ENCODE data around the gene HELT. TPM values are rescaled to one million over a fixed set of nuclear protein-coding genes. Genes with fewer than 3 reads are reported as not detected.

The HELT gene
- total and polyA plus RNA-seq, 8 donors = 0.64 TPM; not detected in 7

- H3K36me3 ChIP-seq = no peaks in the 10 kb centered on the region
- H3K27me3 ChIP-seq = peaks cover 59 to 100% of the 10 kb centered on the region in 2 donors
- H3K4me3 ChIP-seq = no peak overlapping the region
- TF ChIP-seq CTCF (IDR thresholded peaks at IDR 0.05) = no peak
- ATAC-seq = no peak
- DNase-seq = no peak
- H3K4me1 ChIP-seq = peaks cover 4 to 12% of the 10 kb centered on the region in 2 donors
- no peaks in the 10 kb centered on the region for H3K9me3 ChIP-seq
- no peak overlapping the region for H3K27ac ChIP-seq
- intact Hi-C loops (cut with DNase I) = no loop called here
Measured at GRCh38 chr4:185013417-185014125, 4.7 kb upstream of the HELT start.

- Histone ChIP-seq H3K4me1 (peaks cover 4 to 28% of the 10 kb centered on the region in 2 donors), H3K4me3 (no peak overlapping the region), H3K27me3 (peaks cover 74 to 100% of the 10 kb centered on the region in 2 donors), H3K9me3 (no peaks in the 10 kb centered on the region), H3K36me3 (no peaks in the 10 kb centered on the region), H3K27ac (no peak overlapping the region)
- intact Hi-C loops (cut with DNase I) = no loop called here
- no peak for TF ChIP-seq CTCF (IDR thresholded peaks at IDR 0.05)
- DNase-seq (no peak), ATAC-seq (no peak)
Measured at GRCh38 chr4:185015108-185015507, 3.2 kb upstream of the HELT start.

DNA sequence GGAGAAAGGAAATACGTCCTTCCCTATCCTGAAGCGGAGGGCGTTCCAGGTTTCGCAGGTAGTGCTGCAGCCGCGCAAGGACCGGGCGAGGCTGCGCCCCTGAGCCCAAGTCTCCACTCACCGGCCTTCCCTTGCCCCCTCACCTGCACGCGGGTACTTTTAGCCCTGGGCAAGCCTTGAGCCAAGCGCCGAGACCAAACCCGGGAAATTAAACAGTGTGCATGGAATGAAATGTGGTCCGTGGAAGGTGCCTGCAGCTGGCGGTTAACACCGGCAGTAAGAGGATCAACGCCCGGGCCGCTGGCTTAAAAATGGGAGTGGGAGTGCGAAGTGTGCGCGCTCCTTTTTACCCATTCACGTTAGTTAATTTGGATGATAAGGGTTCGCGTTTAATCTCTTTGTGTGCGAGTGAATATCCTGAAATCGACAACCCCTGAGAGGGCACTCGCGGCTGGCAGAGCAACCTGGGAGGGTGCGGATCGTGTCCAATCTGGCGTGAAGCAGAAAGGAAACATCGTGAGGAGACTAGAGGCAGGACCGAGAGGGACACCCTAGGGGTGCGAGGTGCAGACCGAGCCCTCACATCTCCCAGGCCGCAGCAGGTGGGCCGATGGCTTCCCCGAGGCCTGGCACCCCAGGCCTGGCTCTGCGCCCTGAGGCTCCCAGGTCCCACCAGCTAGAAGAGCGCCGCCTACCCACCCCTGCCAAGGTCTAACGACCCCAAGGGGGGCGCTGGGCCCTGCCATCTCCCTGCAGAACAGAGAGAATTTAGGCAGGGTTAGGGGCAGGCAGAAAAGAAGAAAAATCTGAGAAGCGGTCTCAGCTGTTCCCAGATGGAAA is 2.0 kb upstream of the HELT start:
- H3K4me1 ChIP-seq = peaks cover 4 to 38% of the 10 kb centered on the region in 2 donors
- DNase-seq (no peak), ATAC-seq (no peak)
- H3K27ac ChIP-seq = no peak overlapping the region
- intact Hi-C loops (cut with DNase I) = no loop called here
- no peak overlapping the region for H3K4me3 ChIP-seq
- no peaks in the 10 kb centered on the region for H3K9me3 ChIP-seq
- no peak for TF ChIP-seq CTCF (IDR thresholded peaks at IDR 0.05)
- no peaks in the 10 kb centered on the region for H3K36me3 ChIP-seq
- peaks cover 86 to 100% of the 10 kb centered on the region in 2 donors for H3K27me3 ChIP-seq

GRCh38 chr4:185016946-185017758 is 1.1 kb upstream of the HELT start:
- Histone ChIP-seq H3K4me3 (no peak overlapping the region), H3K4me1 (peaks cover 4 to 39% of the 10 kb centered on the region in 2 donors), H3K9me3 (no peaks in the 10 kb centered on the region), H3K36me3 (no peaks in the 10 kb centered on the region), H3K27ac (no peak overlapping the region), H3K27me3 (peaks cover 95 to 100% of the 10 kb centered on the region in 2 donors)
- ATAC-seq (no peak), DNase-seq (no peak)
- intact Hi-C loops (cut with DNase I) = no loop called here
- no peak for TF ChIP-seq CTCF (IDR thresholded peaks at IDR 0.05)

Measured in left lung (tissue), 10 donors.